ENCODE results near the gene C8A.

The C8A gene

GRCh38 chr1:56837244-56837939 is 17.2 kb upstream of the C8A start:
- Histone ChIP-seq H3K27ac (ENCODE audit: low read depth, low read length) (no peak overlapping the region), H3K36me3 (ENCODE audit: insufficient read depth, low read length) (no peaks in the 10 kb centered on the region), H3K4me1 (ENCODE audit: insufficient read depth, low read length) (peaks cover 6% of the 10 kb centered on the region; the same call in 1 of the 2 replicates), H3K4me3 (ENCODE audit: low read length) (no peak overlapping the region), H3K27me3 (ENCODE audit: insufficient read depth, low read length) (no peaks in the 10 kb centered on the region), H3K9me3 (ENCODE audit: insufficient read depth, low read depth, low read length) (no peaks in the 10 kb centered on the region), H3K9ac (ENCODE audit: low read depth, low read length) (no peak overlapping the region)
- 71% methylated on average over 9 of the region's 9 CpGs for WGBS

- WGBS, result 80% methylated on average over 3 of the region's 3 CpGs
These were observed 15.8 kb upstream of the C8A start for GRCh38 chr1:56838759-56839158.

GRCh38 chr1:56843544-56843943 is 11.1 kb upstream of the C8A start:
- Histone ChIP-seq H3K4me3 (ENCODE audit: low read length) (no peak overlapping the region), H3K36me3 (ENCODE audit: insufficient read depth, low read length) (no peaks in the 10 kb centered on the region), H3K4me1 (ENCODE audit: insufficient read depth, low read length) (peaks cover 10% of the 10 kb centered on the region; the same call in 1 of the 2 replicates), H3K27ac (ENCODE audit: low read depth, low read length) (no peak overlapping the region), H3K9ac (ENCODE audit: low read depth, low read length) (no peak overlapping the region), H3K9me3 (ENCODE audit: insufficient read depth, low read depth, low read length) (no peaks in the 10 kb centered on the region), H3K27me3 (ENCODE audit: insufficient read depth, low read length) (no peaks in the 10 kb centered on the region)
- 98% methylated on average over 3 of the region's 3 CpGs for WGBS

More at GRCh38 chr1:56838759-56839158, 15.8 kb upstream of the C8A start:
- H3K4me1 ChIP-seq (ENCODE audit: insufficient read depth, low read length), result peaks cover 6% of the 10 kb centered on the region; the same call in 1 of the 2 replicates
- no peaks in the 10 kb centered on the region for H3K27me3 ChIP-seq (ENCODE audit: insufficient read depth, low read length)
- H3K27ac ChIP-seq (ENCODE audit: low read depth, low read length), result no peak overlapping the region
- H3K9ac ChIP-seq (ENCODE audit: low read depth, low read length), result no peak overlapping the region
- H3K9me3 ChIP-seq (ENCODE audit: insufficient read depth, low read depth, low read length), result no peaks in the 10 kb centered on the region
- H3K4me3 ChIP-seq (ENCODE audit: low read length), result no peak overlapping the region
- H3K36me3 ChIP-seq (ENCODE audit: insufficient read depth, low read length), result no peaks in the 10 kb centered on the region

- Histone ChIP-seq H3K9me3 (ENCODE audit: insufficient read depth, low read depth, low read length) (no peaks in the 10 kb centered on the region), H3K27ac (ENCODE audit: low read depth, low read length) (no peak overlapping the region), H3K9ac (ENCODE audit: low read depth, low read length) (no peak overlapping the region), H3K27me3 (ENCODE audit: insufficient read depth, low read length) (no peaks in the 10 kb centered on the region), H3K4me3 (ENCODE audit: low read length) (no peak overlapping the region), H3K4me1 (ENCODE audit: insufficient read depth, low read length) (peaks cover 15% of the 10 kb centered on the region; the same call in 1 of the 2 replicates), H3K36me3 (ENCODE audit: insufficient read depth, low read length) (no peaks in the 10 kb centered on the region)
- 46% methylated on average over 9 of the region's 9 CpGs for WGBS
These were observed 10.0 kb upstream of the C8A start for GRCh38 chr1:56844545-56845136.

- H3K9ac ChIP-seq (ENCODE audit: low read depth, low read length), result no peak overlapping the region
- H3K9me3 ChIP-seq (ENCODE audit: insufficient read depth, low read depth, low read length), result no peaks in the 10 kb centered on the region
- no peak overlapping the region for H3K4me3 ChIP-seq (ENCODE audit: low read length)
- H3K36me3 ChIP-seq (ENCODE audit: insufficient read depth, low read length), result no peaks in the 10 kb centered on the region
- no peak overlapping the region for H3K27ac ChIP-seq (ENCODE audit: low read depth, low read length)
- H3K27me3 ChIP-seq (ENCODE audit: insufficient read depth, low read length), result no peaks in the 10 kb centered on the region
- WGBS, result 94% methylated on average over 3 of the region's 3 CpGs
- H3K4me1 ChIP-seq (ENCODE audit: insufficient read depth, low read length), result peaks cover 22% of the 10 kb centered on the region; the same call in 1 of the 2 replicates
These were observed 9.3 kb upstream of the C8A start for GRCh38 chr1:56845343-56845742.

GRCh38 chr1:56849750-56850149 is 4.8 kb upstream of the C8A start:
- no peak overlapping the region for H3K4me3 ChIP-seq (ENCODE audit: low read length)
- no peaks in the 10 kb centered on the region for H3K9me3 ChIP-seq (ENCODE audit: insufficient read depth, low read depth, low read length)
- peaks cover 21% of the 10 kb centered on the region; the same call in 1 of the 2 replicates for H3K4me1 ChIP-seq (ENCODE audit: insufficient read depth, low read length)
- H3K36me3 ChIP-seq (ENCODE audit: insufficient read depth, low read length), result no peaks in the 10 kb centered on the region
- H3K27me3 ChIP-seq (ENCODE audit: insufficient read depth, low read length), result no peaks in the 10 kb centered on the region
- WGBS, result 76% methylated on average over 7 of the region's 7 CpGs
- no peak overlapping the region for H3K9ac ChIP-seq (ENCODE audit: low read depth, low read length)
- H3K27ac ChIP-seq (ENCODE audit: low read depth, low read length), result no peak overlapping the region

GRCh38 chr1:56850411-56850810 is 4.2 kb upstream of the C8A start:
- H3K4me3 ChIP-seq (ENCODE audit: low read length), result no peak overlapping the region
- no peaks in the 10 kb centered on the region for H3K27me3 ChIP-seq (ENCODE audit: insufficient read depth, low read length)
- 94% methylated on average over 2 of the region's 2 CpGs for WGBS
- peaks cover 16% of the 10 kb centered on the region; the same call in 1 of the 2 replicates for H3K4me1 ChIP-seq (ENCODE audit: insufficient read depth, low read length)
- H3K27ac ChIP-seq (ENCODE audit: low read depth, low read length), result no peak overlapping the region
- no peaks in the 10 kb centered on the region for H3K9me3 ChIP-seq (ENCODE audit: insufficient read depth, low read depth, low read length)
- no peak overlapping the region for H3K9ac ChIP-seq (ENCODE audit: low read depth, low read length)
- H3K36me3 ChIP-seq (ENCODE audit: insufficient read depth, low read length), result no peaks in the 10 kb centered on the region

- peaks cover 16% of the 10 kb centered on the region; the same call in 1 of the 2 replicates for H3K4me1 ChIP-seq (ENCODE audit: insufficient read depth, low read length)
- WGBS, result 93% methylated on average over 5 of the region's 5 CpGs
- no peaks in the 10 kb centered on the region for H3K36me3 ChIP-seq (ENCODE audit: insufficient read depth, low read length)
- no peak overlapping the region for H3K9ac ChIP-seq (ENCODE audit: low read depth, low read length)
- H3K9me3 ChIP-seq (ENCODE audit: insufficient read depth, low read depth, low read length), result no peaks in the 10 kb centered on the region
- no peak overlapping the region for H3K27ac ChIP-seq (ENCODE audit: low read depth, low read length)
- H3K4me3 ChIP-seq (ENCODE audit: low read length), result no peak overlapping the region
- no peaks in the 10 kb centered on the region for H3K27me3 ChIP-seq (ENCODE audit: insufficient read depth, low read length)
These were observed 3.7 kb upstream of the C8A start for GRCh38 chr1:56850922-56851321.

- Histone ChIP-seq H3K27me3 (ENCODE audit: insufficient read depth, low read length) (no peaks in the 10 kb centered on the region), H3K36me3 (ENCODE audit: insufficient read depth, low read length) (no peaks in the 10 kb centered on the region), H3K27ac (ENCODE audit: low read depth, low read length) (no peak overlapping the region), H3K9ac (ENCODE audit: low read depth, low read length) (no peak overlapping the region), H3K9me3 (ENCODE audit: insufficient read depth, low read depth, low read length) (no peaks in the 10 kb centered on the region), H3K4me1 (ENCODE audit: insufficient read depth, low read length) (peaks cover 16% of the 10 kb centered on the region; the same call in 1 of the 2 replicates), H3K4me3 (ENCODE audit: low read length) (no peak overlapping the region)
- WGBS, result 0% methylated on average over 1 of the region's 1 CpG
These were observed 2.1 kb upstream of the C8A start for GRCh38 chr1:56852476-56852875.

GRCh38 chr1:56855190-56855589 is 593 bp downstream of the C8A start:
- peaks cover 6% of the 10 kb centered on the region; the same call in 1 of the 2 replicates for H3K4me1 ChIP-seq (ENCODE audit: insufficient read depth, low read length)
- no peak overlapping the region for H3K4me3 ChIP-seq (ENCODE audit: low read length)
- no peaks in the 10 kb centered on the region for H3K27me3 ChIP-seq (ENCODE audit: insufficient read depth, low read length)
- WGBS, result 83% methylated on average over 1 of the region's 1 CpG
- no peaks in the 10 kb centered on the region for H3K36me3 ChIP-seq (ENCODE audit: insufficient read depth, low read length)
- H3K9me3 ChIP-seq (ENCODE audit: insufficient read depth, low read depth, low read length), result no peaks in the 10 kb centered on the region
- H3K9ac ChIP-seq (ENCODE audit: low read depth, low read length), result no peak overlapping the region
- H3K27ac ChIP-seq (ENCODE audit: low read depth, low read length), result no peak overlapping the region

GRCh38 chr1:56856186-56856585 is 1.6 kb downstream of the C8A start:
- H3K9ac ChIP-seq (ENCODE audit: low read depth, low read length), result no peak overlapping the region
- no peaks in the 10 kb centered on the region for H3K4me1 ChIP-seq (ENCODE audit: insufficient read depth, low read length)
- no peak overlapping the region for H3K4me3 ChIP-seq (ENCODE audit: low read length)
- no peak overlapping the region for H3K27ac ChIP-seq (ENCODE audit: low read depth, low read length)
- no peaks in the 10 kb centered on the region for H3K9me3 ChIP-seq (ENCODE audit: insufficient read depth, low read depth, low read length)
- no peaks in the 10 kb centered on the region for H3K36me3 ChIP-seq (ENCODE audit: insufficient read depth, low read length)
- H3K27me3 ChIP-seq (ENCODE audit: insufficient read depth, low read length), result no peaks in the 10 kb centered on the region

All from HUES64 (cell line).